Fibroblast of skin of left quadriceps (primary cell): ENCODE measurements around the gene CLIC5.

Experiments
- DNase-seq, 2 experiments: peaks; one replicate each; pipeline ENCODE4 v3.0.0-alpha.2; 2013; ENCODE audit warnings: low read depth in 2 of 2

The CLIC5 gene

DNA sequence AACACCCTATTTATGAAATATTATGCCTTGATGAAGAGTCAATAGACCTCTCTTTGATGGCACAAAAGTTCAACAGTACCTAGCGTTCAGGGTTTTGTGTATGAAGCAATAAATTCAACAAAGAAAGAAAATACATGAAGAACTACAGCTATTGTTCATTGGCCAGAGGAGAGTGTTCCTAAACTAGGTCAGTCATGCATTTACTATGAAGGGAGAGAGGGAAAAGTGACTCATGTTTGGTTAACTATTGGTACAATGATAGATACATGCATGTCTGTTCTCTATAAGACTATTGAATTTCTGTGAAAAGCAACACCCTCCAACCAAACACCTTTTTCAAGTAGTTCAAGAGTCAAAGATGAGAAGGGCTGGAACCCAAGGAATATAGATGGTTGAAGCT is 50.7 kb downstream of the CLIC5 start:
- DNase-seq = no peak

DNA sequence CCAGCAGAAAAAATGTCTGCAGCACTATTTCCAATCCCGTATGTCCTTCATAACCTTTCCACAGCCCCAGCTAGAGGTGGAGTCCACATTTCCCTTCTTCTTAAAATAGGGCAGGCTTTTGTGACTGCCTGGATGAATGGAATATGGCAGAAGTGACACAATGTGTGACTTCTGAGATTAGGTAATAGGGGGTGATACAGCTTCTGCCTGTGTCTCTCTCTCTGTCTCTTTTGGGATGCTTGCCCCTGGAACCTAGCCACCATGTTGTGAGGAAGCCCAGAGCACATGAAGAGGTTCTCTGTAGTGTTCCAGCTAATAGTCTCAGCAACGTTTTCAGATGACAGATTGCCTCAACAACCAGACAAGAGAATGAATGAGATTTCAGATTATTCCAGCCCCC is 51.4 kb downstream of the CLIC5 start:
- no peak for DNase-seq

GRCh38 chr6:45963896-45964295 is 51.8 kb downstream of the CLIC5 start:
- no peak for DNase-seq

GRCh38 chr6:45961125-45961524 is 54.5 kb downstream of the CLIC5 start:
- no peak for DNase-seq

GRCh38 chr6:45959534-45960145 is 56.0 kb downstream of the CLIC5 start:
- peak in 1 of 2 experiments; percentile 23 for DNase-seq

GRCh38 chr6:45956663-45957062 is 59.0 kb downstream of the CLIC5 start:
- DNase-seq = no peak

DNA sequence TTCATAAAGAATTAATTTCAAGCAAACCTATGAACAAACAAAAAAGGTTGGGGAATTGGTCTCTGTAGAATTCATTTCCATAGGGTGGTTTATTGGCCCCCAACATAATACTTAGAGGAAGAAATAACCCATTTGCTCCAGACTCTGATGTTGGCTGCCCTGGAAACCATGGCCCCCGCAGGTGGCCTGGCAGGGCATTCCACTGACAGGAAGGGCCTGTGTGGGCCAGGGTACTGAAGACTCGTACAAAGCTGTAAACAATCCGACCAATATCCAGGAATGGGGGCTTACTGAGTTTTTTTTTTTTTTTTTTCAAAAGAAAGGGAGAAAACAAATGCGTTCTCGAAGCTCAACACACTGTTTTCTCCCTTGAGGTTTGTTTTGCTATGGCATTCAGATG is 59.5 kb downstream of the CLIC5 start:
- DNase-seq = no peak

GRCh38 chr6:45955597-45955996 is 60.1 kb downstream of the CLIC5 start:
- DNase-seq = no peak

- no peak for DNase-seq
Measured at GRCh38 chr6:45952546-45952945, 63.1 kb downstream of the CLIC5 start.

- DNase-seq = no peak
Measured at GRCh38 chr6:45952168-45952529, 63.5 kb downstream of the CLIC5 start.

- no peak for DNase-seq
Measured at GRCh38 chr6:45951321-45952167, 64.1 kb downstream of the CLIC5 start.

DNA sequence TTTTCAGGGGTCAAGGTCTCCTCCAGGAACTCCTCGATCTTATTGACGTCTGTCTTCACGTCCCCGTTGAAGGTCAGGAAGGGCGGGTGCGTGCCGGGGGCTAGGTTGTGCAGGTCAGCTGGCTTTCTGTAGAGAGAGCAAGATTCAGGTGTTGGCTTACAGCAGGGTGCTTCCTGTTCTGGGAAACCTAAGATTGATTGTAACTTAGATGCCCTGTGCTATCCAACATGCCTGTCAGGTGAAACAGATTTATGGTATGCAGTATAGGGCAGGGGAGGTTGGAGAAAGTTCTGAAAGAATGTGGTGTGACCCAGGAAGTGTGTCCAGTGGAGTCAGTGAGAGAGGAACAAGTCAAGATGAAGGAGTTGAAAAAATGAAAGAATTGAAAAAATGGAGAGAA is 66.4 kb downstream of the CLIC5 start:
- no peak for DNase-seq

- no peak for DNase-seq
Measured at GRCh38 chr6:45947807-45948206, 67.9 kb downstream of the CLIC5 start.

- DNase-seq = peak; percentile 29 to 36
Measured at GRCh38 chr6:45946887-45947286, 68.8 kb downstream of the CLIC5 start.

GRCh38 chr6:45946352-45946751 is 69.3 kb downstream of the CLIC5 start:
- peak; percentile 86 to 88 for DNase-seq

GRCh38 chr6:45942953-45943352 is 72.7 kb downstream of the CLIC5 start:
- no peak for DNase-seq

GRCh38 chr6:45933855-45934254 is 81.8 kb downstream of the CLIC5 start:
- DNase-seq = no peak

DNA sequence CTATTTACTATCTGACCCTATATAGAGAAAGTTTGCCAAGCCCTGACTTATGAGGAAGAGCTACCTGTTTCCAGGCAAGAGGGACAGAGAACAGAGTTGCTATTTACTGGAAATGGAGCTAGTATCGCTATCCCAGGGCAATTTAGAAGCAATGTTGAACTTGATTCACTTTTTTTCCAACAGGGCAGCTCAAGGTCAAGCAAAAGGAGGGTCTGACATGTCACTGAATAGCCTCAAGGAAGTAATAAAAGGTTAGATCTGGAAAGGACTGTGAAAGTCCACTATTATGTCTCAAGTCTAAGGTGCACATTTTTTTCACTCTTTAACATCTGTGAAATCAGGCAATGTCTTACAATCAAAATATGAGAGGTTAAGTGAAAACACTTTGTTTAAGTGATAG is 84.4 kb downstream of the CLIC5 start:
- no peak for DNase-seq

DNA sequence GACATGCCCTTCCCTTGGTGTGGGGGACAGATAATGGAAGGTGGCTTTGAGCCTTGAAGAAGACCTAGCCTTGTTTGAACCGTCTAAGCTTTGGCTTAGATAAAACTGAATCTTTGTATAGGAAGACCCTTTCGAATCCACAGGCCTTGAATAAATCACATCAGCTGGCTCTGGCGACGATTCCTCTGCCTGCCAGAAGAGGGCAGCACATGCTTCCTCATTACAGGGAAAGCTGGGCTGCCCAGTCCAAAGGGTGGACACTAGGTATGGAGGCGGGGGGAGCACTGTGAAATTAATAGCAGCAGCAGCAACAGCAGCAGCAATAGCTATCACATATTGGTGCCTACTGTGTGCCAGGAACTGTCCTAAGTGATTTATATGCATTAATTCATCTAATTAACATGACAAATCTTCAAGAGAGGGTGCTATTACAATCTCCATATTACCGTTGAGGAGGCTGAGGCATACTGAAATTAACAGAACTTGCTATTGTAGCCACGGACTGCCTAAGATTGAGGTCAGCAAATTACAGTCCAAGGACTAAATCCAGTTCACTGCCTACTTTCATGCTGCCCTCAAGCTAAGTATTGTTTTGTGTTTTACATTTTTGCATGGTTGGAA is 85.1 kb downstream of the CLIC5 start:
- DNase-seq = peak in 1 of 2 experiments; percentile 27

GRCh38 chr6:45929421-45930361 is 86.0 kb downstream of the CLIC5 start:
- DNase-seq = no peak

GRCh38 chr6:45928721-45929305 is 86.8 kb downstream of the CLIC5 start:
- DNase-seq = no peak
